T-helper 1 cell treated with Interleukin-12 subunit alpha and Interleukin-12 subunit beta and Interleukin-4 antibody, amounts not matched to agents 30 ng/mL and 1 ng/mL, for 36 hours (primary cell): ENCODE results near the gene AGBL5. TPM values are rescaled to one million over a fixed set of nuclear protein-coding genes. Genes with fewer than 3 reads are reported as not detected.

Source experiments
- intact Hi-C: fragments of 100-400 bp; cut with micrococcal nuclease; formaldehyde crosslinking; loops from one replicate; pipeline ENCODE4 v1.15.1; 2024
- total RNA-seq: library from RNA; stranded (reverse); gene quantifications from 2 replicates; pipeline ENCODE4 v1.2.3, GENCODE V29; 2022

The AGBL5 gene, protein sequence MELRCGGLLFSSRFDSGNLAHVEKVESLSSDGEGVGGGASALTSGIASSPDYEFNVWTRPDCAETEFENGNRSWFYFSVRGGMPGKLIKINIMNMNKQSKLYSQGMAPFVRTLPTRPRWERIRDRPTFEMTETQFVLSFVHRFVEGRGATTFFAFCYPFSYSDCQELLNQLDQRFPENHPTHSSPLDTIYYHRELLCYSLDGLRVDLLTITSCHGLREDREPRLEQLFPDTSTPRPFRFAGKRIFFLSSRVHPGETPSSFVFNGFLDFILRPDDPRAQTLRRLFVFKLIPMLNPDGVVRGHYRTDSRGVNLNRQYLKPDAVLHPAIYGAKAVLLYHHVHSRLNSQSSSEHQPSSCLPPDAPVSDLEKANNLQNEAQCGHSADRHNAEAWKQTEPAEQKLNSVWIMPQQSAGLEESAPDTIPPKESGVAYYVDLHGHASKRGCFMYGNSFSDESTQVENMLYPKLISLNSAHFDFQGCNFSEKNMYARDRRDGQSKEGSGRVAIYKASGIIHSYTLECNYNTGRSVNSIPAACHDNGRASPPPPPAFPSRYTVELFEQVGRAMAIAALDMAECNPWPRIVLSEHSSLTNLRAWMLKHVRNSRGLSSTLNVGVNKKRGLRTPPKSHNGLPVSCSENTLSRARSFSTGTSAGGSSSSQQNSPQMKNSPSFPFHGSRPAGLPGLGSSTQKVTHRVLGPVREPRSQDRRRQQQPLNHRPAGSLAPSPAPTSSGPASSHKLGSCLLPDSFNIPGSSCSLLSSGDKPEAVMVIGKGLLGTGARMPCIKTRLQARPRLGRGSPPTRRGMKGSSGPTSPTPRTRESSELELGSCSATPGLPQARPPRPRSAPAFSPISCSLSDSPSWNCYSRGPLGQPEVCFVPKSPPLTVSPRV
- total RNA-seq, result 11.1 and 14.2 TPM in 2 replicates

GRCh38 chr2:27050996-27051901 is at the start of gene AGBL5:
Gene AGBL5, plus strand, starts transcription at chr2:27051668. Its CDS starts 1,291 bp downstream, at chr2:27052959.
- intact Hi-C loops, result loop anchor here (1.0 to 10.0 kb wide), 17 partner anchors 19 to 1342 kb away; partner anchors contain the start of genes CAD, CENPA, EIF2B4 and FOSL2

GRCh38 chr2:27001950-27002349 is 49.5 kb upstream of the AGBL5 start:
- intact Hi-C loops, result no loop called here

DNA sequence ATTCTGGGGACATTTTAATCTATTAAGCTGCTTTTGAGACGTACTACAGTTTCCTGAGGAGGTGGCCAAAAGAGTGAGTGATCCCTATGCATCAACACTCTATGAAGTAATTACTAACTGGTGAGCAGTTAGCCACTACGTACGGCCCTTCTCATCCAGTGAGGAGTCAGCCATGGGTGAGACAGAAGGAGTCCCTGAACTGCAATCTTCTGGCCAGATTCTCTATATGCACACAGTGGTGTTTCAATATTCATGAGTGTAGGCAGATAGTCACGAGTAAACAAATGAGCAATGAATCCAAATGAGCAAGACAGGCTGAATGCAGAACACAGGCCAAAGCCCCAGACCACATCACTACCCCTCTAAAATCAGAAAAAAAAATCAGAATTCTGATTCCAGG is 48.5 kb upstream of the AGBL5 start:
- intact Hi-C loops, result no loop called here

GRCh38 chr2:27003857-27004256 is 47.6 kb upstream of the AGBL5 start:
- intact Hi-C loops, result no loop called here

DNA sequence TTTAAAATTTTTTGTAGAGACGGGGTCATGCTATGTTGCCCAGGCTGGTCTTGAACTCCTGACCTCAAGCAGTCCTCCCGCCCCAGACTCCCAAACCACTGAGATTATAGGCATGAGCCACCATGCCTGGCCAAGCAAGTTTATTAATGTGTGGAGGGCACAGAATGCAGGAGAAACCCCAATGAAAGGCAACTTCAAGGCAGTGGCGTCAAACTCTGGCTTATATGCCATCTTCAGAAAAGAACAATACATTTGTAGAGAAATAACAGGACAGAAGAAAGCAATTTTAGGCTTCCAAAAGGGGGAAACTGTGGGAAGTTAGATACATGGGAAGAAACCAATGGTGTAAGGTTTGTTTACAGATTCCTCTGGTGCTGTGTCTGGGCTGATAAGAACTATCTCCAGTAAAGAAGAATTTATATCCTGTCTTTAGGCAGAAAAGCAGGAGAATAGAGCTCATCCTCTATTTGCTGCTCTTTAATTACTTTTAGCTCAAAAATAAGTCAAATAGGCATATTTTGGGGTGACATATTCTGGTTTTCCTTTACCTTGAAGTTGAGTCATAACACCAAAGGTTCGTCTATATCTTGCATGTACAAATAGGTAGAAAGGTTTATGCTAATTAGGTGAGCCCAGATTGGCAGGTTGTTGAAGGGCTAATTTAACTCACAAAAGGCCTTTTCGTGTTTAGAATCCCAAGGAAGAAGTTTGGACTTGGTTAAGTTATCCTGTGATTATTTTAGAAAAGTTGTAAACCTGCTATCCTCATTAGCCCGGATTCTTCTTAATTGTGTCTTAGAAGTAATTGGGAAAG is 44.7 kb upstream of the AGBL5 start:
- intact Hi-C loops, result no loop called here

GRCh38 chr2:27007416-27008374 is 43.8 kb upstream of the AGBL5 start:
- intact Hi-C loops, result no loop called here

DNA sequence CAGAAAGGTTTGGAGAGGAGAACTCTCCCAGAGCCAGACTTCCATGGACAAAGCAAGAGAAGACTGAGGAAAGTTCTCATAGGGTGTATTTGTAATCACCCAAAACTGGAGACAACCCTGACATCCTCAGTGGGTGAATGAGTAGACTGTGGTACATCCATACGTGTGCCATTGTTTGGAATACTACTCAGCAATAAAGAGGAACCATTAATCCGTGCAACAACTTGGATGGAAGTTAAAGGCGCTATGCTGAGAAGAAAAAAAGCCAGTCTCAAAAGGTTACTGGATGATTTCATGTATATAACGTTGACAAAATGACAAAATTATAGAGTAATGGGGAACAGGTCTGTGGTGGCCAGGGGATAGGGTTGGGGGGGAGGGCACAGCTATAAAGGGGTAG is 42.8 kb upstream of the AGBL5 start:
- intact Hi-C loops, result no loop called here

GRCh38 chr2:27009083-27009482 is 42.4 kb upstream of the AGBL5 start:
- intact Hi-C loops, result no loop called here

GRCh38 chr2:27009716-27010115 is 41.8 kb upstream of the AGBL5 start:
- intact Hi-C loops, result no loop called here

DNA sequence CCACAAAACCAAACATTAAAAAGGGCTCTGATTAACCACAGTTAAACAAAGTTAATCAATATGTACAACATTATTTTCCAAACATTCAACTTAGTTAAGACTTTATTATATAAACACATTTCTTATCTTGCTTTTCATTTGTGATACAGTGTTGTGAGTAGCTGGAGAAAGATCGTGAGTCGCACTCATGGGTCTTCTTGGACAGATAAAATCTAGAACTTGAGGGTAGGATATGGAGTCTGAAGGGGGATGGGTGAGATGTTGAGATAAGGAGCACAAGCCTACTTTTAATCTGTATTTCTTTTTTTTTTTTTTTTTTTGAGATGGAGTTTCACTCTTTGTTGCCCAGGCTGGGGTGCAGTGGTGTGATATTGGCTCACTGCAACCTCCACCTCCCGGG is 41.3 kb upstream of the AGBL5 start:
- intact Hi-C loops, result no loop called here

DNA sequence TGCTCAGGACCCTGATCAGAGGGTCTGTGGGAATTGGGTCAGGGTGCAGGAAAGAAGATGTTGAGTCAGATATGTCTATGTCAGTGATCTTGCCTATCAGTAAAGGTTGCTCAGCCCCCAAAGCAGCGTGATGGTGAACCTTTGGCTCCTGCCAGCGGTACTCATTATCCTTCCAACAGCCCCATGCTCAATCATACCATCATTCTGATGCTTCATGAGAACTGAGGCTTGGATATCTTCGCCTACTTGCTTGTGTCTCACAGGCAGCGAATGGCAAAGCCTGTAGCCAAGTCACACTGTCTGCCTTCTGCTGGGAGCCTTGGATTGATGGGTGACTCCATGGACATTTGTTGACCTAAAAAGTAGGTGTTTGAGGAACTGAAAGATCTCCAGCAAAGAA is 37.7 kb upstream of the AGBL5 start:
- intact Hi-C loops, result no loop called here

DNA sequence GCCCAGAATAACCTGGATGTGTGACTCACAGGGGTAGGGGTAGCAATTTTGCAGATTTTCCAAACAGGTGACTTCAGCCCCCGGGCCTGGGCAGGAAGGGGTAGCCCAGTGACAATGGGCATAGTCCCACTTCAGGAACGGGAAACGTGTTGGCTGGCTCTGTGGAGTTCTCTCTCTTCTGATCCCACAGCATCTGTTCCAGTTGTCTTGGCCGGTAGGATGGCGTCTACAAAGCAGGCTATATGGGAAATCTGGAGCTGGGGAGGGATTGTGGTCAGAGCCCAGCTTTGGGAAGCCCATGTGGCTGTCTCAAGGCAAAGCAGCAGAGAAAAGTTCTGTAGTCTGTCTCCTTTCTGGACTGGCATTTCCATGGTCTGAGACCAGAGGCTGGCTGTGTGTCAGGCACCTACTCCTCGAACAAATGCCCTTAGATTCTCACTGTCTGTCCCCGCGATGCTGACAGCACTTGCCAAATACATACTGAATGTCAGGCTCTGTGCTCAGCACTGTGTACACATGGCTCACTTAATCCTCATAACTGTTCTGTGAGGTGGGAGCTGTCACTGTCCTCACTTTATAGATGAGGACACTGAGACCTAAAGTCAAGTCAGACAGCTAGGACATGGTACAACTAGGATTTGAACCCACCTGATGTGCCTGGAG is 36.6 kb upstream of the AGBL5 start:
- intact Hi-C loops, result no loop called here

GRCh38 chr2:27016801-27017325 is 34.6 kb upstream of the AGBL5 start:
- intact Hi-C loops, result loop anchor here (1.0 to 2.0 kb wide), 2 partner anchors 56 to 170 kb away; no protein-coding TSS in a partner anchor

GRCh38 chr2:27018142-27018541 is 33.3 kb upstream of the AGBL5 start:
- intact Hi-C loops, result no loop called here

- intact Hi-C loops, result no loop called here
These were observed 32.0 kb upstream of the AGBL5 start for GRCh38 chr2:27019459-27019858.

- intact Hi-C loops, result no loop called here
These were observed 31.3 kb upstream of the AGBL5 start for GRCh38 chr2:27019931-27020855.
